Renal pelvis (tissue), 4 donors: ENCODE data around the gene CCT3. TPM values are rescaled to one million over a fixed set of nuclear protein-coding genes. Genes with fewer than 3 reads are reported as not detected.

ENCODE experiments used
- DNase-seq: peaks from one replicate; pipeline ENCODE4 v3.0.0-alpha.2; 2013
- polyA plus RNA-seq, 3 donors: library from polyadenylated mRNA; unstranded; fragments of 120-200 nt; gene quantifications; one replicate each; pipeline ENCODE4 v1.2.1, GENCODE V29; 2013; ENCODE audit not compliant: insufficient read length in 3 of 3

The CCT3 gene
- polyA plus RNA-seq, 3 donors, result 297 to 392 (median 363) TPM

DNA sequence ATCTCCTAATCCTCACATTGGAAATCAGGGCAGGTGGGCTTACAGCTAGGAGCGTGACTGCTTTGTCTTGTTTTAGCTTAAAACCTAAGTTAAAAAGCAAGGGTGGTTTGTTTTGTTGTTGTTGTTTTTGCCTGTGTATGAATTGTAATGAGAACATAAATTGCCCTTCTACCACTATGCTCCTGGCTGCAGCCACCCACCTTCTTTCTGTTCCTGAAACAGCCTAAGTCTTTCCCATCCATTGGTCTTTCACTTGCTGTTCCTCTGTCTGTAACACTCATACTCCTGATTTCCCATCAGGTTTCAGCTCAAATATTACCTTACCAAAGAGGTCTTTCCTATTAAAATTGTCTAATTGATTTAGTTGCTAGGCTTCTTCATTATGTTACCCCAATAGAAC is 54.6 kb downstream of the CCT3 start:
- DNase-seq, result no peak

DNA sequence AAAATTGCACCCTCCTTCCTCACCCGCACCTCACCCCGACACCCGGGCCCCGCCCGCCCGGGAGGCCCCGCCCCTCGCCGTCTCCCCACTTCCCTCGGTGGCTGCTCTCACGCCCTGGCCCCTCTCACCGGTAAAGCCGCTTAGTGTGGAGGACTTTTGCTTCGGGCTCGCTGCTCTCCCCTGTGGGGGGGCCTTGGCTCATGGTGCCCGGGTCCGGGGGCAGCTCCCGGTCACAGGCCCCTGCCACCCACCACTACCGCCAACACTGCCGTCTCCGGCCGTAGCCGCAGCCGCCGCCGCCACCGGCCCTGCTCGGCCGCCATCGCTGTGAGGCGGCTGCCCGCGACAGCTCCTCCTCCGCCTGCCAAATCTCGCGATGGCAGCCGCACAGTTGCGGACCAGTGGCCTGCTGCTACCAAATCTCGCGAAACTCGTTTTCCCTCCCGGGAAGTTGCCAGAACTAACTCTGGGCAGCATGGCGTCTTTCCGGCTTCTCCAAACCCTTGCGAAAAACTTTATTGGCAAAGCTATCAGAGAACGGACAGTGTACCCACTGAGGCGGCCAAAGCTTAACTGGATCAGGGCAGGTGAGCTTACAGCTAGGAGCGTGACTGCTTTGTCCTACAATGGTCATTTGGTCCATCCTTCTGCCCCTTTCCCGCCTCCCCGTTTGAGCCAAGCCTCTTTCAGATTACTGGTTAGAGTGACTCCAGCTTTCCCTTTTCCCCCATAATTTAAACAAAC is 55.4 kb downstream of the CCT3 start, which contains the start of gene SMG5:
Gene SMG5, minus strand, starts transcription at position 347 of the 744 bp plus-strand sequence. Its CDS starts 145 bp downstream, at position 202.
- peak; percentile 99 for DNase-seq

DNA sequence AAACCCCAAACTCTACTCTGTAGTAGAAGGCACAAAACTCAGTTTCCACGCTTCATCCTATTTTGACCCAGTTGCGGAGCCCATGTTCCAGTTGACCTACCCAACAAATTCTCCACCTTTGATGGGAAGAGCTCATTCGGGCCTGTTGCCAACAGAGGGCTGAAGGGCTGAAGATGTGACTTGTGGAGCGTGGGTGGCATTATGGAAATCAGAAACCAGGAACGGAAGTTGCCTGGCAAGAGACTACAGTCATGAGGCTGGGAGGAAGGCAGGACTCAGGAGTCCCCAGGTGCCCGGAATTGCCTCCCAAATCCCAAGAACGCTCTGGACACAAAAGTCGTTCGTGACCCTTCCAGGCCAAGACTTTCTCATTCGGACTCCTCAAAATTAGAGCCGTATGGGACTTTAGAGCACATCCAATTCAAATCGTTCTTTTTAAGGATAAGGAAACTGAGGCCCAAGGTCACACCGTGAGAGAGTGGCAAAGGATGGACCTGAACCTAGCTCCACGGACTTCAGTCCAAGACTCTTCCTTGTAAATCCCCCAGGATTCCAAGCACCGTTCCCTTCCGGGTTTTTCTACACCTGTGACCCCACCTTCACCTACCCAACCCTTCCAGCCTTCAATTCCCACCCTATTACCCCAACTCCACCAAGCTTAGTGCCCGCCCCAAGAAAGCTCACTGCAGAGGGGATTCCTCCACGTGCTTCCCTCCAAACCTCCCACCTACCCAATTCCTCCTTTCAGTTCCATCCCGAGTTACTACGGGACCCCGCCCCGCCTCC is 56.2 kb downstream of the CCT3 start:
- no peak for DNase-seq

DNA sequence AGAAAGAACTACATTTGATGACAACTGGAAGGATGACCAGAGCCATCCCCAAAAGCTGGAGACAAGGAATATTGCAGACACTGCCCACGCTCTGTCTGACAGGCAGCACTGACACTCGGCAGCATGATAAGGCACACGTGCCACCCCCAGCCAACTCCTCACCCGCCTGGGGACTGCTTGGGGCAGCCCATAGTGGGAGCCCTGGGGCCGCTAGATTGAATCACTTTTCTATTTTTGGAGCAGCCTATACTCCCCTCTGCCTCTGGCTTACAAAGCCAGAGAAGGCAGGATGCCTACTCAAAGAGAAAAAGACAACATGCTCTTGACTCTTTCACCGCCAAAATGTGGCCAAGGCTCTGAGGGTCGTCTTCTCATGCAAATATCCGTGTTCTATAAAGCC is 56.8 kb downstream of the CCT3 start:
- no peak for DNase-seq

DNA sequence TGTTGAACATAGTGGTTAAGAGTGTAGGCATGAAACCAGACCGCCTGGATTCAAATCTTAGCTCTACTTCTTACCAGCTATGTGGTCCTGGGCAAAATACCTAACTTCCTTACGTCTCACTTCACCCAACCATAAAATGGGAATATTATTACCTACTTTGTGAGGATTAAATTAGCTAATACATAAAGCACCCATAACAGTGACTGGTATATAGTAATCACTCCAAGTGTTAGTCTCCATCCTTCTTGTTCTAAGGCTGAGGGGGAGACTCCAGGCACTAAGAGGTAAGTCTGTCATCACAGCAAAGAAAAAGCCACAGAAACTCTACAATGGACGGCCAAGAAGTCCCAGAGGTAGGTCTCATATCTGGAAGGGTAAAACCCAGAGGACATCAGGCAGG is 58.3 kb downstream of the CCT3 start:
- DNase-seq, result no peak

DNA sequence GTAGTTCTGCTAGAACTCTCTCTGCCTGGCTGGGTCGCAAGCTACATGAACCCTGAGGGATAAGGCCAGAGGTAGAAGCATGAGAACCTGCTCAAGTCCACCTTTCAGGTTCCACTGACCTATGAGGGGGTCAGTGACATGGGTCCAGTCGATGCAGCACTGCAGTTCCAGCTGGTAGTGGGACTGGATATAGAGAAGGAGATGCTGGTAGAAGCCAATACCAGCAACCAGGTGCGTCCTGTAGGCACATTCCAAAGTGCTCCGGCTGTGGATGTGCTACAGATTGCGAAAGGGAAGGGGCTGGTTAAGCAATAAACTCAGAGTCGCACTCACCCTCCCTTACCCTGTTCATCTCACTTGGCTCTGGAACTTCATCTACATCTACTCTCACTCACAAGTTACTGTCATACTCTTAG is 61.1 kb downstream of the CCT3 start:
- no peak for DNase-seq

DNA sequence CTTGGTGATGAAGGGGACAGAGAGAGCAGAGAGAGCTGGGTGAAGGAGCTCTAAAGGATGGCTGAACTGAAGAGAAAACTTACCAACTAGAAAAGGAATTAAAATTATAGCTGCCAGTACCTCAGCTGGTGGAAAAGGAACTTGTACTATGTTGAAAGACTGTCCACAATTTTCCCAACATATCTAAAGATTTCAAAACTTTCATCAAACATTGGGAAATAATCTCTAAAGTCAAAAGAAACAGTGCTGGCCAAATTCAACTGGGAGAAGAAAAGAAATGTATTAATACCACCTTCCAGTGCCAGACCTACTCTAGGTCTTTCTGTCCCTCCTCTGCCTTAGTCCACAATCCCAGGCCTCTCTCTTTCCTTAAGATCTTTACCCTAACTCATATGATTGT is 61.6 kb downstream of the CCT3 start:
- no peak for DNase-seq

DNA sequence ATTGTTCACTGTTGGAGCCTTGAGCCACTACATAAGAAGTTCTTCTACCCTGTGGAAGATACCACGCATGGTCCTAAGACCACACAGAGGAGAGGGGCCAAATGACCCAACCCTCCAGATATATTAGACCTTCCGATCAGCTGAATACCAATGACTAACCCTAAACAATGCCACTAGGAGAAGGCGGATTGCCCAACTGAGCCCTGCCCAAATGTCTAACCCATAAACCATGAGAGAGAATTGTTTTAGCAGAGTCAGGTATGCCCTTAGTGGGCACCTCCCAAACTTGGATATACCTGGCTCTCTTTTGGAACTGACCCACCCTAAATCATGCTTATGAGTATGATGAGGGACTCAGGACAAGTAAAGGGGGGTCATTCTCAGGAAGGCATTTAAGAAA is 67.8 kb downstream of the CCT3 start:
- DNase-seq, result no peak

DNA sequence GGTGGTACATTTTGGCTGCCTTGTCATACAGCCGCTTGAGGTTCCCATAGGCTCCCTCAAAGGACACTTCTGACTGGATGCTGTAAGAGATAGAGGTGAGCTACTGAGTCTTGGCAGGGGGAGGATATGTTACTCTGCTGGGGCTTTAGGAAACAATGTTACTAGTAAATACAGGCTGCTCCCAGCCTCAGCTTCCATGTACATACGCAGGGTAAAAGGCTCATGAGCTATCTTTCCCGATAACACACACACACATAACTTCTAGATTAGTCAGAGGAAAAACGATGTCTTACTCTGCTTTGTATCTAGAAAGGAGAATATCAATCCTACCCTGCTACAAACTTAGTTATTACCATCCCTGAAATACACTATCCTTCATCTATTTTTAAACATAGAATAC is 69.8 kb downstream of the CCT3 start:
- DNase-seq, result no peak

DNA sequence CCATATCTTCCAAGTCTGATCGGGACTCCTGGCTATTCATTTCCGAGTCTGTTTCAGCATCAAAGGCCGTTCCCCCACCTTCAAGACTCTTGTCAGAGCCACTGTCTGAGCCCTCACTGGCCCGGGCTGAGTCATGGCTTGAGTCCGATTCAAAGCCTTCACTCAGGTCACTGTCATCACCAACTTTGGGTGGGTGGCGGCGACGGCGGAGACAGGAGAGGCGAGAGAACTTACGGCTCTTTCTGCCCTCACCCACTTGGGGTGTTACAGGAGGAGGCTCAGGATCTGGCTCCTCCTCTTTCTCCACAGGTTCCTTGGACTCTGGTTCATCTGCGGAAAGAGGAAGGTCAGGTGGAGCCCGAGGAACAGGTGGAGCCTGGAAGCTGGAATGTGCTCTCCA is 72.0 kb downstream of the CCT3 start:
- DNase-seq, result no peak

DNA sequence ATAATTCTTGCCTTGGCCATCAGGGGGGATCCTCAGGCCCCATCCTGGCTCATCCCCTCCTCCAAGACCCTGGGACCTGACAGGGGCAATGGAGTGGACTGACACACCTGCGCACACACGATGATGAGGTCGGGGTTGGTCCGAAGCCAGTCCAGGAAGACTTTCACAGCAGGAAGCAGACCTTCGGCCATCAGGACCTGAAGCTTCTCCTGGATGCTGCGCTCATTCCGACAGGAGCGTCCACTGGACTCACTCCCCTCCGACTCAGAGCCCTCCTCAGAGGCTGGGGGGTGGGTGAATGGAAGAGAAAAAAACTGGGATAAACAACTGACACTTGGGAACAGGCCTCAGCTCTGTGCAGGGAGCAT is 74.8 kb downstream of the CCT3 start:
- no peak for DNase-seq

DNA sequence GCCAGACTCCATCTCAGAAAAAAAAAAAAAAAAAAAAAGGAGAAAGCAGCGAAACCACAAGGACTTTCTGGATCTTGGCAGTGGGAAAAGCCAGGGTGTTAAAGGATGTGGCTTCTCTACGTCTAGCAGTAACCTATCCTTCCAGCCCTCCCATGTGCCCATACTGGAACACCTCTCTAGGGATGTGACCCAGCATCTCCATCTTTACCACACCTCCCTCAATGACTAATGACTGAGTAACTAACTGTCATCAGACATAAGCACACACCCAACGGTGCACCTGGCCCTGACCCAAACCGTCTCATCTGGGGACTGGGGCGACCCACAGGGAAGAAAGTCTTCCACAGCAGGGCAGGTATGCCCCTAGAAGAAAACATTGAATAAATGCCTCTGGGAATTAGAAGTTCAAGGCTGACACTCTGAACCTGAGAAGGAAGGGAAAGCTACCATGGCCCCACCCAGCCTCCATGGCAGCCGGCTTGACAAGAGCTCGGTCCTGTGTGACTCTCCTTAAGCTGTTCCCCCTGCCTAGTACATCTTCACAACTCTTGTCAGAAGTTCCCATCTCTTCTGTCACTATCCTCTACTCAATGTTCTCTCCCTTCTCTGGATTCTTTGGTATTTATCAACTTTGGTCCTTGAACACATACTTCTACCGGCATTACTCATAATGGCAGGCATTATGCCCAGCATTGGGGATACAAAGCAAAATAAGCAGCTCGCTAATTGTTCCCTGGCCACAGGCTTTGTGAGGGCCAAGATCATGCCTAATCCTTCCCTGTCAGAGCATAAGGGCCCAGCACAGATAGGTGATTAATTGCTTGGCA is 75.4 kb downstream of the CCT3 start:
- DNase-seq, result no peak

DNA sequence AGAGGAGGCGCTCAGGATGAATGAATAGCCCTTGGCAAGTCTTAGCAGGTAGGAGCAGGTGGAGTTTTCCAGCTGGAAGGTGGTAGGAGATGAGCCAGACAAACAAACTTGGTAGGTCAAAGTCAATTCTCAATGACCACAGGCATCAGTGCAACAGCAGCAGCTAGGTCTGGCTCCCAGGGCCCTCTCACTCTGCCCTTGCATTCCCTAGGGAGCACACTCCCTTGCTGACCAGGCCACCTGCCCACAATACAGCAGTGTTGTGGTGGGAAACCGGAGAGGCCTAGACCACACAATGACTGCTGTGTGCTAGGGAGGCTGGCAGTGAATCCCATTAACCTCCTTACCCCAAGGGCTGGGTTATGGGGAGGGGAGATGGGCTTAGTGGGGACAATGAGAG is 77.2 kb downstream of the CCT3 start:
- DNase-seq, result no peak

DNA sequence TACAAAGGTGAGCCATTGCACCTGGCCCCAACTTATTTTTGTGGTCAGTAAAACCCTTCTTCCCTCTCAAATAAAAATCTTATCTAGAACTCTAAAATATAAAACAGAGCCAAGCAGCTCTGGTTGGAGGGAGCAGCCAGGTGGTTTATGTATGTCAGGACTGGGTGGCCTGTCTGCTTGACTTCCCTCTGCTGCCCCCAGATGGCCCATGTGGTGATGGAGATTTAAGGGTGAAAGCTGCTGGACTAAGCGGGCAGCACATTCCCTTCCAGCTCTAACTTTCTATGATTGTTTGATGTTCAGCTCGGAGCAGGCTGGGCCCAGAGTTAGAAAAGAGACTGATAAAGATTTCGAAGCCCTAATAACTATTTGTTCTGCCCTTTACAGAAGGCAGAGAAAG is 78.3 kb downstream of the CCT3 start:
- DNase-seq, result no peak

Other genes starting within 250 kb of the CCT3 start
- 100 to 1,000 TPM in 2 of 3 donors, 10 to 100 TPM in 1; 84.6 to 104 (median 103) TPM for gene LMNA, start 223.6 kb downstream of the CCT3 start, polyA plus RNA-seq
- gene SEMA4A, start 184.7 kb downstream of the CCT3 start, polyA plus RNA-seq, result 10 to 100 TPM; 21.2 to 27.5 (median 21.3) TPM
- 10 to 100 TPM; 28.4 to 38.0 (median 29.6) TPM for gene SLC25A44, start 144.2 kb downstream of the CCT3 start, polyA plus RNA-seq
- 100 to 1,000 TPM in 1 of 3 donors, 10 to 100 TPM in 2; 89.6 to 102 (median 99.1) TPM for gene PMF1, start 125.3 kb downstream of the CCT3 start, polyA plus RNA-seq
- 1 to 10 TPM; 1.7 to 8.8 (median 8.0) TPM for gene BGLAP, start 96.1 kb downstream of the CCT3 start, polyA plus RNA-seq
- 1 to 10 TPM; 5.0 to 7.1 (median 7.1) TPM for gene PAQR6, start 90.2 kb downstream of the CCT3 start, polyA plus RNA-seq
- 10 to 100 TPM; 70.9 to 75.4 (median 72.9) TPM for gene SMG5, start 55.5 kb downstream of the CCT3 start, polyA plus RNA-seq
- 1 to 10 TPM; 6.9 to 8.4 (median 7.3) TPM for gene TMEM79, start 54.0 kb downstream of the CCT3 start, polyA plus RNA-seq
- 10 to 100 TPM; 63.9 to 71.9 (median 66.9) TPM for gene GLMP, start 42.6 kb downstream of the CCT3 start, polyA plus RNA-seq
- gene VHLL, start 39.0 kb downstream of the CCT3 start, polyA plus RNA-seq, result not detected
- 1 to 10 TPM in 2 of 3 donors, under 1 TPM in 1; 0.97 to 2.0 (median 1.3) TPM for gene TSACC, start 234 bp upstream of the CCT3 start, polyA plus RNA-seq
- 10 to 100 TPM; 13.6 to 26.0 (median 21.5) TPM for gene RHBG, start 30.9 kb upstream of the CCT3 start, polyA plus RNA-seq
- 10 to 100 TPM; 25.9 to 29.3 (median 26.8) TPM for gene MEF2D, start 162.5 kb upstream of the CCT3 start, polyA plus RNA-seq
- 10 to 100 TPM; 14.1 to 17.0 (median 14.8) TPM for gene IQGAP3, start 234.3 kb upstream of the CCT3 start, polyA plus RNA-seq
- gene TTC24, start 241.4 kb upstream of the CCT3 start, polyA plus RNA-seq, result 1 to 10 TPM; 1.0 to 2.2 (median 1.1) TPM